IgD-negative memory B cell (primary cell): Measurements from ENCODE around the gene SMAP1. TPM values are rescaled to one million over a fixed set of nuclear protein-coding genes. Genes with fewer than 3 reads are reported as not detected.

Experiments used
- H3K27ac Mint-ChIP-seq, 3 donors: one replicate each; pipeline ENCODE4 v1.8.0; 2020 to 2022; ENCODE audit warnings: mild to moderate bottlenecking in 3 of 3, mixed read lengths in 3 of 3, moderate library complexity in 1 of 3
- H3K27me3 Mint-ChIP-seq: one replicate; pipeline ENCODE4 v1.8.0; 2021; ENCODE audit warnings: mixed read lengths
- H3K36me3 Mint-ChIP-seq: one replicate; pipeline ENCODE4 v1.8.0; 2020; ENCODE audit warnings: mild to moderate bottlenecking, mixed read lengths
- H3K4me1 Mint-ChIP-seq, 3 donors: one replicate each; pipeline ENCODE4 v1.8.0; 2020 to 2022; ENCODE audit warnings: mixed read lengths in 3 of 3, mild to moderate bottlenecking in 1 of 3
- H3K4me3 Mint-ChIP-seq, 4 donors: one replicate each; pipeline ENCODE4 v1.8.0; 2020 to 2022; ENCODE audit warnings: mild to moderate bottlenecking in 4 of 4, mixed read lengths in 4 of 4, moderate library complexity in 3 of 4
- H3K9me3 Mint-ChIP-seq, 3 donors: one replicate each; pipeline ENCODE4 v1.8.0; 2020 to 2021; ENCODE audit warnings: mixed read lengths in 3 of 3, mild to moderate bottlenecking in 1 of 3
- polyA plus RNA-seq: library from polyadenylated mRNA; unstranded; fragments of 300-500 nt; fragmentation: Illumina TruSeq; gene quantifications from one replicate; pipeline ENCODE4 v1.2.3, GENCODE V29; 2021

SMAP1 gene
- polyA plus RNA-seq, 1 donor from 2014 or later, result 18.2 TPM

DNA sequence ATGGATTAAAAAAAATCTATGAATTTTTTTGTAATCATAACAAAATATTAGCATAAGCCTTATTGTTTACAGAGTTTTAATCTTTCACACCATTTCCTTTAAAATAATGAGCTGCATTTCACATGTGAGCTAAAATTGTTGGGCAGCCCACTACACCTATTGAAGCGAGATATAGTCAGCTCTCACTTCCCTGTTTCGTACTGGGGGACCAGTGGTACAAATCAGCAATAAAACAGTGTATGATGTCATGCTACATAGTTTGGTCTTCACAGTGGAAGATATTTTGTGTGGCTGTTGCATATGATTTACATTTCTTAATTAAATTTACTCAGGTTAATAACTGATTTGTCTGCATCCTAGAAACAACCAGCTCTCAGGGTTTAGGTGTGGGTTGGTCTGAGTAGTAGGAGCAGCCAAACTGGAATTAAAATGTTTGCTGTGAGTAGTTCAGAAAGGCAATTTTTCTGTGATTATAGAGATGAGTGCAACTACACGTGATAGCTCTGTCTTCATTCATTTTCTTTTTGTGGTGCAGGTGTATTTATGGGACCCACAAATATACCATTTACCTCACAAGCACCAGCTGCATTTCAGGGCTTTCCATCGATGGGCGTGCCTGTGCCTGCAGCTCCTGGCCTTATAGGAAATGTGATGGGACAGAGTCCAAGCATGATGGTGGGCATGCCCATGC, 189.8 kb downstream of the SMAP1 start:
- Mint-ChIP-seq H3K27ac (no peak overlapping the region), H3K4me3 (no peak overlapping the region), H3K9me3 (no peaks in the 10 kb centered on the region), H3K4me1 (peaks cover 8 to 16% (median 15%) of the 10 kb centered on the region in 3 donors), H3K27me3 (no peaks in the 10 kb centered on the region), H3K36me3 (peaks cover 17% of the 10 kb centered on the region)

- Mint-ChIP-seq H3K27ac (no peak overlapping the region), H3K4me1 (peaks cover 8 to 16% (median 14%) of the 10 kb centered on the region in 3 donors), H3K9me3 (no peaks in the 10 kb centered on the region), H3K4me3 (no peak overlapping the region), H3K36me3 (peaks cover 14% of the 10 kb centered on the region), H3K27me3 (no peaks in the 10 kb centered on the region)
Measured at GRCh38 chr6:70860045-70860444, 192.4 kb downstream of the SMAP1 start.

- Mint-ChIP-seq H3K4me1 (peaks cover 8 to 12% (median 11%) of the 10 kb centered on the region in 3 donors), H3K9me3 (no peaks in the 10 kb centered on the region), H3K27me3 (no peaks in the 10 kb centered on the region), H3K27ac (no peak overlapping the region), H3K4me3 (no peak overlapping the region), H3K36me3 (peaks cover 12% of the 10 kb centered on the region)
Measured at GRCh38 chr6:70860920-70861319, 193.2 kb downstream of the SMAP1 start.

GRCh38 chr6:70863343-70863742, 195.7 kb downstream of the SMAP1 start:
- Mint-ChIP-seq H3K9me3 (peaks cover 0 to 5% (median 2%) of the 10 kb centered on the region in 3 donors), H3K4me1 (no peaks in the 10 kb centered on the region), H3K27ac (no peak overlapping the region), H3K36me3 (peaks cover 15% of the 10 kb centered on the region), H3K4me3 (no peak overlapping the region), H3K27me3 (no peaks in the 10 kb centered on the region)

GRCh38 chr6:70864401-70864800, 196.7 kb downstream of the SMAP1 start:
- H3K36me3 Mint-ChIP-seq, result peaks cover 14% of the 10 kb centered on the region
- no peaks in the 10 kb centered on the region for H3K27me3 Mint-ChIP-seq
- H3K27ac Mint-ChIP-seq, result no peak overlapping the region
- peaks cover 0 to 5% (median 2%) of the 10 kb centered on the region in 3 donors for H3K9me3 Mint-ChIP-seq
- H3K4me3 Mint-ChIP-seq, result no peak overlapping the region
- no peaks in the 10 kb centered on the region for H3K4me1 Mint-ChIP-seq

DNA sequence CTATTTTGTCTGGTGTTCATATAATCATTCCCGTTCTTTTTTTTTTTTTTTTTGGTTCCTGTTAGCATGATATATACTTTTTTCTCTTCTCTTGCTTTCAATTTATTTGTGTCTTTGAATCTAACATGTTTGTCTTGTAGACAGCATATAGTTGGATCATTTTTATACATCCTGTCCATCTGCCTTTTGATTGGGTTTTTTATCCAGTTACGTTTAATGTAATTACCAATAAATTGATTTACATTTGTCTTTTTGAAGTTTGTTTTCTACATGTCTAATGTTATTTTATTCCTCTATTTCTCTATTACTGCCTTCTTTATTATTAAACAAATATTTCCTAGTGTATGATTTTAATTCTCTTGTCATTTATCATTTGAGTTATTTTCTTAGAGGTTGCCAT, 204.8 kb downstream of the SMAP1 start:
- no peak overlapping the region for H3K27ac Mint-ChIP-seq
- H3K36me3 Mint-ChIP-seq, result peaks cover 5% of the 10 kb centered on the region
- no peaks in the 10 kb centered on the region for H3K4me1 Mint-ChIP-seq
- no peak overlapping the region for H3K4me3 Mint-ChIP-seq
- H3K27me3 Mint-ChIP-seq, result peaks cover 2% of the 10 kb centered on the region
- peaks cover 5 to 22% (median 18%) of the 10 kb centered on the region in 3 donors for H3K9me3 Mint-ChIP-seq

DNA sequence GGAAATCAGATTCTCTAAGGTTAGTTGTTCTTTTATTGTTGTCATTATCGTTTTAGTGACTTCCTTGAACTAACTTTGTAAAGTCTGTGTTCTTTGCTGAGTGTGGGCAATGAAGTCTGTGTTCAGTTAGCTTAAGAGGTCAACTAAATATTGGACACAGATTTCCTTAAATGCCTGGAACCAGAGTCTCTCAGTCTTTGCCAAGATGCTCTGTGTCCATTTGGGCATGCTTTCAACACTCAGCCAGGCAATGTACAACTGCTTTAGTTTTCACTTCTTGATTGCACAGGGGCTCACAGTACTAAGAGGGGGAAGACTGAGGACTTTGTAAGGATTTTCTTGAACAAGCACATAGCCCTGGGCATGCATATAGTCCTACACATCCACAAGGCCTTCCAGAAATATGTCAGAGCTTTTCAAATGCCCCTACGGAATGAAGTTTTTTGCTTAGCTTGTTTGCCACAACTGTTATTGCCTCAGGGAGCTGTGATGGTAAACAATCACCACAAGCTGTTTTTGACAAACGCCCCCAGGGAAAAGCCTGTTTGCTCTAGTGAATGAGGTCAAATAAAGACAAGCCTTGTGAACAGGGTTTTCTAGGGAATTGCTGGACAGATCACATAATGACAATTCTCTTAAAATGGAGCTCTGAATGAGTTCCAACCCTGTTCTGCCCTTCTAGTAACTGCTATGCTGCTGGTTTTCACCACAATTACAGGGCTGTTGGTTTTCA, 206.7 kb downstream of the SMAP1 start:
- Mint-ChIP-seq H3K9me3 (peaks cover 5 to 22% (median 18%) of the 10 kb centered on the region in 3 donors), H3K27ac (no peak overlapping the region), H3K27me3 (peaks cover 3% of the 10 kb centered on the region), H3K4me3 (no peak overlapping the region), H3K4me1 (no peaks in the 10 kb centered on the region), H3K36me3 (peaks cover 5% of the 10 kb centered on the region)

GRCh38 chr6:70879496-70879895, 211.8 kb downstream of the SMAP1 start:
- H3K4me1 Mint-ChIP-seq, result peaks cover 0 to 2% (median 1%) of the 10 kb centered on the region in 3 donors
- H3K36me3 Mint-ChIP-seq, result no peaks in the 10 kb centered on the region
- H3K27ac Mint-ChIP-seq, result no peak overlapping the region
- H3K9me3 Mint-ChIP-seq, result no peaks in the 10 kb centered on the region
- no peak overlapping the region for H3K4me3 Mint-ChIP-seq
- H3K27me3 Mint-ChIP-seq, result peaks cover 5% of the 10 kb centered on the region

- Mint-ChIP-seq H3K9me3 (no peaks in the 10 kb centered on the region), H3K4me3 (no peak overlapping the region), H3K27ac (no peak overlapping the region), H3K27me3 (peaks cover 2% of the 10 kb centered on the region), H3K36me3 (no peaks in the 10 kb centered on the region), H3K4me1 (peaks cover 0 to 2% (median 1%) of the 10 kb centered on the region in 3 donors)
Measured at GRCh38 chr6:70884074-70884983, 216.6 kb downstream of the SMAP1 start.

- Mint-ChIP-seq H3K4me1 (peaks cover 0 to 2% (median 1%) of the 10 kb centered on the region in 3 donors), H3K27me3 (peaks cover 2% of the 10 kb centered on the region)
Measured at GRCh38 chr6:70886071-70886470, 218.4 kb downstream of the SMAP1 start.

GRCh38 chr6:70886661-70887060, 219.0 kb downstream of the SMAP1 start:
- no peaks in the 10 kb centered on the region for H3K36me3 Mint-ChIP-seq
- H3K4me3 Mint-ChIP-seq, result no peak overlapping the region
- peaks cover 2% of the 10 kb centered on the region for H3K27me3 Mint-ChIP-seq
- no peaks in the 10 kb centered on the region for H3K9me3 Mint-ChIP-seq
- peaks cover 0 to 2% (median 1%) of the 10 kb centered on the region in 3 donors for H3K4me1 Mint-ChIP-seq
- no peak overlapping the region for H3K27ac Mint-ChIP-seq

More at GRCh38 chr6:70886071-70886470, 218.4 kb downstream of the SMAP1 start:
- no peaks in the 10 kb centered on the region for H3K9me3 Mint-ChIP-seq
- no peak overlapping the region for H3K4me3 Mint-ChIP-seq
- no peak overlapping the region for H3K27ac Mint-ChIP-seq
- H3K36me3 Mint-ChIP-seq, result no peaks in the 10 kb centered on the region

GRCh38 chr6:70889270-70889669, 221.6 kb downstream of the SMAP1 start:
- H3K4me1 Mint-ChIP-seq, result peaks cover 0 to 2% (median 0%) of the 10 kb centered on the region in 3 donors
- no peak overlapping the region for H3K4me3 Mint-ChIP-seq
- no peak overlapping the region for H3K27ac Mint-ChIP-seq
- H3K9me3 Mint-ChIP-seq, result no peaks in the 10 kb centered on the region
- peaks cover 4% of the 10 kb centered on the region for H3K27me3 Mint-ChIP-seq
- no peaks in the 10 kb centered on the region for H3K36me3 Mint-ChIP-seq

- Mint-ChIP-seq H3K36me3 (no peaks in the 10 kb centered on the region), H3K27me3 (peaks cover 5% of the 10 kb centered on the region), H3K4me1 (no peaks in the 10 kb centered on the region), H3K9me3 (no peaks in the 10 kb centered on the region), H3K27ac (no peak overlapping the region), H3K4me3 (no peak overlapping the region)
Measured at GRCh38 chr6:70894001-70894400, 226.3 kb downstream of the SMAP1 start.

- Mint-ChIP-seq H3K9me3 (no peaks in the 10 kb centered on the region), H3K4me1 (no peaks in the 10 kb centered on the region), H3K4me3 (no peak overlapping the region), H3K27me3 (peaks cover 3% of the 10 kb centered on the region), H3K36me3 (no peaks in the 10 kb centered on the region), H3K27ac (no peak overlapping the region)
Measured at GRCh38 chr6:70900047-70900446, 232.4 kb downstream of the SMAP1 start.

- peaks cover 3% of the 10 kb centered on the region for H3K27me3 Mint-ChIP-seq
- H3K27ac Mint-ChIP-seq, result no peak overlapping the region
- H3K4me1 Mint-ChIP-seq, result no peaks in the 10 kb centered on the region
- H3K4me3 Mint-ChIP-seq, result no peak overlapping the region
- H3K9me3 Mint-ChIP-seq, result no peaks in the 10 kb centered on the region
- no peaks in the 10 kb centered on the region for H3K36me3 Mint-ChIP-seq
Measured at GRCh38 chr6:70901324-70901723, 233.6 kb downstream of the SMAP1 start.
